GM18502 (cell line): ENCODE data around the gene SYNGR2.
A peak's percentile ranks its signal among the peaks of the same experiment; 100 is the strongest.

Experiments
- ATAC-seq: cut with Tn5 transposase; IDR thresholded peaks from one replicate; pipeline ENCODE4 v1.9.1; 2021; ENCODE audit warnings: mild to moderate bottlenecking; ENCODE audit not compliant: unreplicated experiment, poor library complexity

Gene SYNGR2, protein sequence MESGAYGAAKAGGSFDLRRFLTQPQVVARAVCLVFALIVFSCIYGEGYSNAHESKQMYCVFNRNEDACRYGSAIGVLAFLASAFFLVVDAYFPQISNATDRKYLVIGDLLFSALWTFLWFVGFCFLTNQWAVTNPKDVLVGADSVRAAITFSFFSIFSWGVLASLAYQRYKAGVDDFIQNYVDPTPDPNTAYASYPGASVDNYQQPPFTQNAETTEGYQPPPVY

DNA sequence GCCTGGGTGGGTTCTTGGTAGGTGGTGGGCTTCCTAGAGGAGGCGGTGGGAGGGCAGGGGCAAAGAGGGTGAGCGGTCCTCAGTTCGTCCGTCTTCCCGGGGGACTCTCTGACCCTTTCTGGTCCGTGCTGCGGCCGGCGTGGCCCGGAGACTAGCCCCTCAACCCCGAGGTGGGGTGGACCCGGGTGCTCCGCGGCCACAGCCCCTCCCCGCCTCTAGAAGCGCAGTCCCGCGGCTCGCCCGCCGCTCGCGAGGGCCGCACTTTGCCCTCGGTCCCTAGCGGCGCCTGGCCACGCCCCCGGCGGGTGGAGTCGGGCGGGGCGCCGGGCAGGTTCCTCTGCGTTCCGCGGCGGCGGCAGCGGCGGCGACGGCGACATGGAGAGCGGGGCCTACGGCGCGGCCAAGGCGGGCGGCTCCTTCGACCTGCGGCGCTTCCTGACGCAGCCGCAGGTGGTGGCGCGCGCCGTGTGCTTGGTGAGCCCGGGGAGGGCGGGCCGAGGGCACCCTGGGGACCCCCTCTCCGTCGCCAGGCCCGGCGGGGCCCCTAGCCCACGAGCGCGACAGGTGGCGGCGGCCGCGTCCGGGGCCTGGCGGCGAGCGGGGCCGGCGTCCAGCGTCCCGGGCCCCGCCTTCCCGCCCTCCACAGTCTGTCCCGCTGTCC is at the start of gene SYNGR2:
Gene SYNGR2 (plus strand): TSS at position 340 of the 661 bp plus-strand sequence. CDS start 36 bp downstream, at position 376.
- peak; percentile 61 for ATAC-seq

DNA sequence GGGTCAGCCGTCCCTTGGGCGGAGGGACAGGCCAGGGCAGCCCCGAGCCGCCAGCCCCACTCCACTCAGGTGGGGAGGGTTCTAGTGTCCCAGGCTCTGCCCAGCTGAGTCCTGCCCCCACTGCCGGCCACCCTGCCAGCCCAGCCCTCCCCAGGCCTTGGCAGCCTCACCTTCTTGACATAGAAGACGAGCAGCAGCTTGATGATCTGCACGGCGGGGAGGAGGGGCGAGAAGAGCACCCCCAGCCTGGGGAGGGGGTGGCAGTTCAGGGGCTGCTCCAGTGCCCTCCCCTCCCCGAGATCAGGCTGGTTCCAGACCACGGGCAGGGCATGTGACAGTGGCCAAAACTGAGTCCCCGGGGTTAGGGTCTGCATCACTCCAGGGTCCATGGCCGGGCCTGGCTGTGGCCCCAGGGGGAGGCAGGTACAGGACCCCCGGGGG is 49.6 kb upstream of the SYNGR2 start:
- no peak for ATAC-seq

DNA sequence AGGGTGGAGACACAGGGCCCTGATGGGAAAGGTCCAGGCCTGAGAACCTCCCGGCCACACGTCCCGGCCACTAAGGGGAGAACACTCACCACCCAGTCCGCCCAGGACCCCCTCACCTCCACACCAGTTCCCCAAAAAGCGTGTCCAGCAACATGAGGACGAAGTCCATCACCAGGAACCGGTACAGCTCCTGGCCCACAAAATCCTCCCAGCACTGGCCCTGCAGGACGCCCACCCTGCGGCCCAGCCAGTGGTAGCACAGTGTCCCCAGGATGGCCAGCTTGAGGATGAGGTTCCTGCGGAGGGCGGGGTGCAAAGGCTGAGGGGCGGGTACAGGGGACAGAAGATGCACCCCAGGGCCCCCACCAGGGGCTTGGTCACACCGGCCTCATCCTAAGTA is 47.8 kb upstream of the SYNGR2 start:
- no peak for ATAC-seq

DNA sequence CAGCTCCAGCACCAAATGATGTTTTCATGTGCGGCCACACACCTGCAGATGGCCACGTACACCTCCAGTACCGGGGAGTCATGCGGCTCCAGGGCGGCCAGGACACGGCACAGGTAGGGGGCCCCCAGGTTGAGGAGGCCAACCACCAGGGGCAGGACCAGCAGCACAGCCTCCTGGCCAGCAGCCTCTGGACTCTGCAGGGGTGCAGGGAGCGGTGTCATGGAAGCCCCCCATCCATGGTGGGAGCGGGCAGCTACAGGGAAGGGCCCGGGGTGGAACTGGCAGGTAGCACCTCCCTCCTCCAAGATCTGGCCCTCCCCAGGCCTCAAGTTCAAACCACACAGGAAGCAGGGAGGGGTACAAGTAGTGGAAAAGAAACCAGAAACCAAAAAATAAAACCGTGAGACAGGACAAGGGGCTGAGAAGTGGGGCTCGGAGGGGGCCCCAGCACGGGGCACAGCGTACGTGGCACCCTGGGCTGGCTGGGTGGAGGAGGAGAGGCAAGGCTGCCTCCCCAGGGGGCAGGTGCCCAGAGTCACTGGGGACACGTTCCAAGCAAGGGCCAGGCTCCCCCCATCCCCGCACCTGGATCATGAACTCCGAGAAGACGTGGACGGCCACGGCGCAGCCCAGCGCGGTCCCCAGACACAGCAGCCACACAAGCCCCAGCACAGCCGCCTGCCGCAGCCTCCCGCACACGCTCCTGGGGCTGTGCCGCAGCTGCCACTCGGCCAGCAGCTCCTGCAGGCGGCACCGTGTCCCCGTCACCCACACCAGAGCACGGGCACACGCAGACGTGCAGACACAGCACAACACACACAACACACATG is 47.2 kb upstream of the SYNGR2 start:
- no peak for ATAC-seq

DNA sequence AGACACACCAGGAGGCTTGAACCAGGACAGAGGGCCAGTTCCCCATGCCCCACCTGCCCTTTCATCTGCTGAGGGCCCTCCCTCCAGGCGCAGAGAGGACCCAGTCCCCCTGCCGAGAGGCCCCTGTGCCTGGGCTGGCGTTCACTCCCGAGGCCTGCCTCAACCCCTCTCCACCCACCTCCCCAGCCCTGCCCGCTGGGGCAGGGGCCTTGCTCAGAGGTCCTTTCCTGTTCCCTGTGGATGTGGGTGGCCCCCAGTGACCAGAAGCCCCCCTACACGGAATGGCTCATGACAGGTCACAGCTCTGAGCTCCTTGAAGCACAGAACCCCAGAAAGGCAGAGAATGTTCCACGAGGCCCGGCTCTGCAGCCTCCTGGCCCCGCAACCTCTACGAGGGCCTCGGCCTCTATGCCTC is 46.6 kb upstream of the SYNGR2 start:
- no peak for ATAC-seq

DNA sequence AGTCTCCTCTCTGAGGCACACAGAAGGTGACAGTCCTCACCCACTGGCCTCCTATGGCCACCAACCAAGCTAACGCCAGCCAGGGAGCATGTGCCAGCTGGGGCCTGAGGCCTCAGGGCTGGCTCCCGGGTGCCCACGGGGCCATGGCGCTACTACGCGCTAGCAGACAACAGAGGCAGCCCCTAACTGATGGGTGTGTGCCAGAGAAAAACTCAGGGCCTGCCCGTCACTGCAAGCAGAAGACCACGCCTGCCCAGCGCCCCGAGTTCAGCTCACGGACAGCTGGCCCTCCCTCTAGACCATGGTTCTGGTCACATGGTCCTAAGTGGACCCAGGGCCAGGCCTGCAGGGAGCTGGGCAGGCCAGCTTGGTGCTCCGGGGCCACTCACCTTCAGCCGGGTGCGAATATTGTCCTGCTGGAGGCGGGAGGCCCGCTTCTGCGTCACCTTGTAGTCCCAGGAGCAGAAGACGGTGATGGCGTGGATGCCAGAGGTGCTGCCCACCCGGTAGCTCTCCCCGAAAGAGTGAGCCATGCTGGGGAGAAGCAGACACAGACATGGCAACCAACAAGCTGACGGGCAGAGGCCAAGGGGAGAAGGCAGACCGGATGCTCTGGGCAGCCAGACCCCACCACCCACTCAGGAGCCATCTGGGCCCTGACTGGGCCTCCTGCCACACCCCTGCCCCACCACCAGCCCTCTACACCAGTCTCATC is 46.0 kb upstream of the SYNGR2 start:
- no peak for ATAC-seq

DNA sequence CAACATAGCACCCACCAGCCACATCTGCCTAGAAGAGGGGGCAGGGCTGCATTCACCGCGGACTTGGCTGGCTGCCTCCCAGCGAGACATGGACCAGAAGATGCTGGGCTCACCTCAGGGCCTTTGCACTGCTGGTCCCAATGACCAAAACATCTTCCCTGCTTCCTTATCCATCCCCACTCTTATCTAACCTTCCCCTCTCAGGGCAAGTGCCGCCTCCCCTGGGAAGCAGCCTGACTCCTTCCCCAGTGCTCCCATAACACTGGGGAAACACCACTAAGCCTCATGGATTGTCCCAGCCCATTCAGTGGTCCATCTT is 45.5 kb upstream of the SYNGR2 start:
- ATAC-seq: no peak

DNA sequence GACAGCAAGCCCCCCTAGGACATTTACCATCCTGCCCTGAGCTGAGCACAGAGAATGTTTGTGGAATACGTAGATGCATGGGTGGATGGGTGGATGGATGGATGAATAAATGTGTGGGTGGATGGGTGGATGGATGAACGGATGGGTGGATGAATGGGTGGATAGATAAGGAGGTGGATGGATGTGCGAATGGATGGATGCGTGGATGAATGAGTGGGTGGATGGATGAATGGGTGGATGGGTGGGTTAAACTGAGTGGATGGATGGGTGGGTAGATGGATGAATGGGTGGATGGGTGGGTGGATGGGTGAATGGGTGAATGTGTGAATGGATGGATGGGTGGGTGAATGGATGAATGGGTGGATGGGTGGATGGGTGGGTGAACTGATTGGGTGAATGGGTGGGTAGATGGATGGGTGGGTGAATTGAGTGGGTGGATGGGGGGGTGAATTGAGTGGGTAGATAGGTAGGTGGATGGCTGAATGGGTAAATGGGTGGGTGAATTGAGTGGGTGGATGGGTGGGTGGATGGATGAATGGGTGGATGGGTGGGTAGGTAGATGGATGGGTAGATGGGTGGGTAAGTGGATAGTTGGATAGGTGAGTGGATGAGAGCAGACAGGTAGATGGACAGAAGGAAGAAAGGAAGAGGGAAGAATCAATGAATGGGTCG is 45.0 kb upstream of the SYNGR2 start:
- no peak for ATAC-seq

DNA sequence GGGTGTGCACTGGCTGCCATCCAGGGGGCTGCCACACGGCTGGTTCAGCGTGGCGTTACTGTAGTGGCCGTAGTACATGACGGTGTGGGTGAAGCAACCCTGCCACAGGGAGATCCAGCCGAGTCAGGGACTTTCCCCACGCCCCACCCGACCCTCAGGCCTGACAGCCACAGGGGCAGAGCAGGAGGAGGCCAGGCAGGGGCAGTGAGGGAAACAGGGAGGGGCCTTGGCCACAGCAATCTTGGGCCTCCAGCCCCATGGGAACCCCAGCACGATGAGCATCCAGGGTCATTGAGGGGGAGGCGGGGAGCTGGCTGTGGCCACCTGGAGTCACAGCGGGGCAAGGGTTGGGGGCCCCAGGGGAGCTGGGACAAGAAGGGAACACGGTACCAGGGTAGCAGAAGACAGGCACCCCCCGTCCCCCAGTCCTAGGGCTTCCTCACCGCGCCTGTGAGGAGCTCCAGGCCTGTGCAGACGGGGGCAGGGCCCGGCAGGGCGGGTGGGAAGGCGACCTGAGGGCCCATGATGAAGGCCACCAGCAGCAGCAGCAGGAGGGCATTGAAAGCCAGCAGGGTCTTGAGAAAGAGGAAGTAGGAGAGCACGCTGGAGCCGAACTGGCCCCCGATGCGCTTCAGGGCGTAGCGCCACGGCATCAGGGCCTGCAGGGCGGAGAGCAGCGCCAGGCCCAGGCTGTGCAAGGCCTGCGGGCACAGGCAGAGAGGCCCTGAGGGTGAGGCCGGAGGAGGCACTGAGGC is 44.1 kb upstream of the SYNGR2 start:
- peak; percentile 21 for ATAC-seq

DNA sequence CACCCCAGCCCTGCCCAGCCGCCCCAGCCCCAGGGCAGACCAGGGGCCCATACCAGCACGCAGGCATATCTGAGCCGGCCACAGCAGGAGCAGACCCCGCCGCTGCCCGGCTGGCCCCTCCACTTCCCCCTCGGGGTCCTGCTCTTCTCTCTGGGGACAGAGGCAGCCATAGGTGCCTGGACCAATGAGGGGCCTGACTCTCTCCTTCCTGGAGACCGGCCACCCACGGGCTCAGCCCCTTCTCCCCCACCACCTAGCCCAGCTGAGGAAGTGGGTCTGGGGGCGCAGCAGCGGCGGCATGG is 43.6 kb upstream of the SYNGR2 start:
- ATAC-seq: no peak

DNA sequence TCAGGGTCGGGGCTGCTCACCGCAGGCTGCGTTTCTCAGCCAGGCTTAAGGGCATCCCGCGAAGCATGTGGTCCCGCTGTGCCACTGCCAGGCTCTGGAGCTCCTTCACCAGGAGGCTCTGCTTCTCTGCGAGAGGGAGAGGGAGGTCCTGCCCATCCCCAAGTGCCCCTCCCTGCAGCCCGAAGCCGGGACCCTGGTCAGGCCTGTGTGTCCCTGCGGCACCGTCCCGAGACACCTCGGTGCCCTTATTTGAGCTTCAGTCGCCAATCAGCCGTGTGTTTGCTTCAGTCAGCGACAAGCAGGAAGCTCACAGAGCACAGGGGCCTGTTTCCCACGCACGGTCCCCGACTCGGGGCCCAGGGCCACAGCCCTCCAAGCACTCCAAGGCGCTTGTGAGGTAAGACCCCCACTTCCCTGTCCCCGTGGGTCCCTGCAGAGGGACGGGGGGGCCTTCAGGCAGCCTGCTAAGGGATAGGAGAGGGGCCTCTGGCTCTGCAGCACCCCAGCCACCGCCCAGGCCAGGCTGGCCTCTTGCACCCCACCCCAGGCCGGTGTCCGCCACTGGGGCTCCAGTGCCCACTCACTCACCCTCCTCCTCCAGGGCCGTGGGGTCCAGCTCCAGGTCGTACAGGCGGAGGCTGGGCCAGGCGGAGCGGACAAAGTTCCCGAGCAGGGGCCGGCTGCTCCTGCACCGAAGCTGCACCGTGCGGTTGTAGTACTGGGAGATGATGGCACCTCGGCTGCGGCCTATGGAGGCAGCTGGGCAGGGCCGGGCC is 43.1 kb upstream of the SYNGR2 start:
- no peak for ATAC-seq

DNA sequence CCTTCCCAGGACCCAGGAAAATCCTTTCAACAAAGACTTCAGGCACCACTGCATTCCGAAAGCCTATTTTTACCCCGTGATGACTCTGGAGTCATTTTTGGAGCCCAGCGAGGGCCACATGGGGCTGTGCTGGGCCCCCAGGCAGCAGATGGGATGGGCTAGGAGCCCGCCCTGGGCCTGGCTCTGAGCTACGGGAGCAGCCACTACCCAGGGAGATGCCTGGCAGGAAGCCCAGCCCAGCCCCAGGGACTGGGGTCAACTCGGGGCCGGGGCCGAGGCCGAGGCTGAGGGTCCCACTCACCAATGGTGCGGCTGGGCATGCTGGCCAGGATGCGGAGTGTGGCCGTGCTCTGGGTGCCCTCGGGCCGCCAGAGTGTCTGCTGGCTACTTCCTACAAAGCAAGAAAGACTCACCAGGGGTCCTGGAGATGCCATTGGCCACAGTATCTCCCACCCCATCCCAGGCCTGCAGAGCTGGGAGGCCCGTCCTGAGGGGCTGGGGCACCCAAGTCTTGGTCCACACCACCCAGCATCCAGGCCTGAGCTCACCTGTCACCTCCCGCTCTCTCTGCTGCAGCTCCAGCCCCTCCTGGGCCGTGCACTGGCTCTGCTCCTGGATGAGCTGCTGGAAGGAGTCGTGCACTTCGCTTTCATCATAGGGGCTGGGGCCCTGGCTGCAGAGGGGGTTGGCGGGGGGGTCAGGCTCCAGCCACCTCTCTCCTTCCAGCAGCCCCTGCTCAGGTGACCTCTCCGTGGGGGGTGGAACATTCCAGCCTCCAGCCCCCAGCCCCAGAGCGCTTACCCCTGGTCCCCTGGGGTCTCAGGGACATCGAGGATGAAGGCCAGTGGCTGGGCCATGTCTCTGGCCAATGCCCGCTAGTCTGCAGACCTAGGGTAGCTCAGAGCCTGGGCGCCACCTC is 42.1 kb upstream of the SYNGR2 start:
- ATAC-seq: no peak

DNA sequence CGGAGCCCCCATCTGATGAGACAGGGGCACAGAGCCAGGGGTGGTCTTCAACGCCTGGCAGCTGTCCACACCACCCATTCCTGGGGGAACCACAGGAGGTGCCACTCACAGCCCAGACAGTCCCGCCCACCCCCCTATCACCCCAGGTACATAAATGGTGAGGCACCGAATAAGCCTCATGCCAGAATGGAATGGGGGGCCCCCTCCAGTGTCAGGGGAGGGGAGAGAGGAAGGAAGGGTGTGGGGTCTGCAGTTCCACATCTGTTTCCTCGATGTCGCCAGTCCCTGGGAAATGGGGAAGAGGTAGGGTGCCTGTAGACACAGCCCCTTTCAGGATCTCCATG is 41.5 kb upstream of the SYNGR2 start:
- no peak for ATAC-seq

DNA sequence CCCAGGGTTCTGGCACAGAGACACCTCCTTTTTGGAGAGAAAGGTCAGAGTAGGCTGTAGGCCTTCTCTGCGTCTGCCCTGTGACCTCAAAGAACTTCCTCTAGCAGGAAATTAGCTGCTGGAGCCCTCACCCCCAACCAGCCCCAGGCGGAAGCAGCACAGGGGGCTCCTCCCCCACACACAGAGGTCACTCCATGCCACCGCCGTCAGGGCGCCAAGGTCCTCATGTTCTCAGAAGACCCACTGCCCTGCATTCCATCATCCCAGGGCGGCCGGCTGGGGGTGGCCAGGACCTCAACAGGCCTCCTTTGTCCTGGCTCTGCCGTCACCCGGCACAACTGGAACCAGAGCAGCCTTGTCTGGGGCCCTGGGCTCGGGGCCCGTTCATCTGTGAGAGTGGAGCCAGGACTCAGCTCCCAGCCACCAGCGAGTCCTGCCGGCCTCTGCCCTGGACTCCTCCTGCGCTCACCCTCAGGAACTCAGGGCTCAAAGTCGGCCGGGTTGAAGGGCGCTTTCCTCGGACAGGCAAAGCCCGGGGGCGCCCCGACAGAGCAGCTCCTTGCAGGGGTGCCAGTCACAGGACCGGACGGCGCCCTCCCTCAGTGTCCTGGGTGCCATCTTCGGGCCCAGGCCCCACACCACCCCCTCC is 41.0 kb upstream of the SYNGR2 start:
- no peak for ATAC-seq

DNA sequence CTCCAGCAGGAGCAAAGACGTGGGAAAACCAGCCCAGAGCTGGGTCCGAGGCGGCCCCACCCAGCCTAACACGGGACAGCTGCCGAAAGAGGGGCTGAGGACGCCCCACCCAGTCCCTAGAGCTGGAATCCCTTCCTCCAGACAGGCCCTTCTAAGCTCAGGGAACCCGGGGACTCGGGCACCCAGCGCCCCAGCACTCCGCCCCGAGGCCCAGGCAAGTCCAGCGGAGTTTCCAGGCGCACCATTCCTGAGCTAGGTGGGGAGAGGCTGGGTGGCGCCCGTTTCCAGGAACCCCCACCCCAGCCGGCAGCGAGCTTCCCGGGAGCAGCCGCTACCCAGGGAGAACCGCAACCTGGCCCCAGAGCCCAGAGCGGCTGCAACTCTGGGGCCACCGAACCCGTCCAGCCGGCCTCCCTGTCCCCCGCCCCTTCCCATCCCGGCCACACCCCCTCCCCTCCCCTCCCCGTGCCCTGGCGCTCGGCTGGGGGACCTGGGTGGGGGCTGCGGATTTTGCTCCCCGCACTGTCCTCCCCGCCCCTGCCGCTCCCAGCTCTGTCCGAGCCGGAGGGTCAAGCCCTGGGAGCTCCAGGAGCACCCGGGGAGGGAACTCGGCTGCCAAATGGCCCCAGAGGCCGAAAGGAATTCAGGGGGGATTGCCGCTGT is 40.4 kb upstream of the SYNGR2 start:
- no peak for ATAC-seq

DNA sequence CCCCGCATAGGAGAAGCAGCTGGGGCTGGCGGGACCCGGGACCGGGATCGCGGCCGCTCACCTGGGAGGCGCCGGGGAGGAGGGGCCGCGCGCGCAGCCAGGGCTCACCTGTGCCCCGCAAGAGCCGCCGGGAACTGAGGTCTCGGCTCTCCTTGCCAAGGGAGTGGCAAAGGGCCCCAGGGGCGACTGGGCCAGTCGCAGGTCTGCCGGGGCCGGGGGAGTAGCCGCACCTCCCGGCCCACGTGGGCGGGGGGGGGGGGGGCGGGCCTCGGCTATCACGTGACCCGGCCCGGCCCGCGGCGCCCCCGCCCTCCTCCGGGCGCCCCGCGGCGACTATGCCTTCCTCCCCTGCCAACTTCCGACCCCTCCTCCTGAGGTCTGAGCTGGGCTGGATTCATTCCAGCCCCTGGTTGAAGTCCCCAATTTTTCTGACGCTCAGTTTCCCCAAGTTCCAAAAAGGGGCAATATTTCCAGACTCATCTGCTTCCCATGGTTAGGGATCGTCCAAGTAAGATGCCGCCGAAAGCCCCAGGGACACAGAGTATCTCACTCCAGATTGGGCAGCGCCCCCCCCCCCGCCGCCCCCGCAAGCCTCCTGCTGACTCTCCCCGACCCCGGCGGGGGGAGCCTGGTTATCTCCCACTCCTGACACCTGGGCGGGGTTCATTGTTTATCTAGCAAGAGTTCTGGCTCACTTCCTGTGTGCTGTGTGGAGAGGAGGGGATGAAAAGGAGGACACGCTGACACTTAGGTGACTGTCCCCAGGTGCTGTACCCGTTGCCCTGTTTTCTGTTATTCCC is 39.6 kb upstream of the SYNGR2 start, which contains the start of gene TMC6:
Gene TMC6 (minus strand): TSS at position 205 of the 800 bp plus-strand sequence. CDS start 1,923 bp downstream, outside the sequence.
- no peak for ATAC-seq
